HG03520 (cell line): Measurements from ENCODE around the gene PHACTR3.
"Not testable (repeated sequence)": the region's sequence is repeated elsewhere in the genome, so short reads cannot be mapped to it uniquely, and the experiment has no call there.

Source experiments
- ATAC-seq: cut with Tn5 transposase; IDR thresholded peaks from one replicate; pipeline ENCODE4 v1.9.1; 2021; ENCODE audit warnings: mild to moderate bottlenecking, moderate library complexity; ENCODE audit not compliant: unreplicated experiment

The PHACTR3 gene

GRCh38 chr20:59603781-59604541, at the start of gene PHACTR3:
PHACTR3 (plus strand) TSS chr20:59604540; CDS start chr20:59605015, 475 bp downstream.
- no peak for ATAC-seq

GRCh38 chr20:59557733-59558529, 46.4 kb upstream of the PHACTR3 start:
- not testable (repeated sequence) for ATAC-seq

DNA sequence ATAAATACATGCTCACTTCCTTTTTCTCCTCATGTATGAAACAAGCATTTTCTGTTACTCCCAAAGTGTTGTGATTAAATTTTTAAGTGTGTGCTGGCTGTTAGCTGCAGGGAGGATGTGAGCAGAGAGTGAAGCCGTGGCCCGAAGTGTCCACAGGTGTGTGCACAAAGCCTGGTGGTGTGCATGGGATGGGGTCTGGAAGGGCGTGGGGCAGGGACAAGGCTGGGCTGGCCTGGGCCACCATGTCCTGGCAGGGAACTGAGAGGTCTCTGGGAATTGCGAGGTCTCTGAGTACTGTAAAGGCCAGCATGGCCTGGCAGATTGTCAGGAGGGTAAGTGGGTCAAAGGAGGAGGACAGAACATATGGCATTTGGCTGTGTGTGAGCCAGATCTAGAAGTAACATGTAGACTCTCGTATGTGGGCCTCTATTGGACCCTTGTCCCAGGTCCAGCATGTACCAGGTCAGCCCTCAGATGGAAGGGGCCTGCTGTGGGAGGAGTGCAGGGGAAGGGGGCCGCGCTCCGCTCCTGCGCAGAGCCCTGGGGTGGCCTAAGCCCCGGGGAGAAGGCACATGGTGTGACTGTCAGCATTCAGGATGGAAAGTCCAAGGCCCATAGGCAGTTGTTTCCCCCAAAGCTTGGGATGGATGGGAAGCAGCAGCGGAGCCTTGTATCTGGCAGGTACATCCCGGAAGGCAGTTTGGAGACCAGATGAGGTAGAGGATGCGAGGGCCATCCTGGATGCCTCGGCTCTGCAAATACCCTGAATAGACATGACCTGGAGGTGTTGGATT, 45.1 kb upstream of the PHACTR3 start:
- no peak for ATAC-seq

- ATAC-seq = no peak
These were observed 44.5 kb upstream of the PHACTR3 start for GRCh38 chr20:59559863-59560262.

- ATAC-seq = no peak
These were observed 43.6 kb upstream of the PHACTR3 start for GRCh38 chr20:59560588-59561227.

DNA sequence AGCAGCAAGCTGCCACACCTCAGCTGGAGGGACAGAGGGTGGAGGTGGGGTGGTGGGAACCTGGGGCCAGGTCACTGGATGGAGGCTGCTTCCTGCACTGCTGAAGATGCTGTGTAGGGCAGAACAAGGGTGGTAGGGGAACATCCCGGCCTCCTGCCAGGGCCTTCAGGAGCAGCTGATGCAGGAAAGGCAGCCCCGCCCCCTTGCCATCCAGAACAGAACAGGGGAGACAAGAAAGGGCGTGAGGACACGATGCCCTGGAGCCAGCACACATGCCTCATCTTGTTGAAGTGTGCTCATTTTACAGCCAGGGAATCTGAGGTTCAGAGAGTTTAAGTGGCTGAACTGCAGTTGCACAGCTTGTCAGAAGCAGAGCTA, 43.1 kb upstream of the PHACTR3 start:
- no peak for ATAC-seq

DNA sequence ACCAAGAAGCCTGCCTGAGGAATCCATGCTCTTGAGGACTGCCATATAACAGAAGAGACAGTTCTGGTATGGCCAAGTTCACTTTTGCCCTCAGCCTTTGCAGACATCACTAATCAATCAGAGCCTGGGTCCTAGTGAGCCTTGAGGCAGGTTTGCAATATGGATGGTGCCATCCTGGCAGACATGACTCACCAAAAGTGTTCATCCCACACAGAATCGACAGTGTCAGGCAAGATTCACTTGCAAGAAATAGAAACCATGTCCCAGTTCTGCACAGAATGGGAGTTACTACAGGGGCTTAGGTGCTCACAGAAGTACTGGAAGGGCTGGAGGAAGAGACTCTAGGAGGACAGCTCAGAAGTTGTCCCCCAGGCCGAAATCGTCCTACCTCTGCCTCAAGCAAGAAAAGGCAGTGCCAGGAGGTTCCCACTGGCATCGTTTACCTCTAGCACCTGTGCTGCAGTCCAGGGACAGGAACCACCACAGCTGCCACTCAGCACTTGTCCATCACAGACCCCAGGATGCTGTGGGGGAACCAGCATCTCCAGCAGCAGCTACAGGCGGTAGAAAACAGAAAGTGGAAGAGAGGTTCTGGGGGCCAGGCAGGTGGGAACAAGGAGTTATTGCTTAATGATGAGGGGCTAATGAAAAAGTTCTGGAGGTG, 42.6 kb upstream of the PHACTR3 start:
- no peak for ATAC-seq

DNA sequence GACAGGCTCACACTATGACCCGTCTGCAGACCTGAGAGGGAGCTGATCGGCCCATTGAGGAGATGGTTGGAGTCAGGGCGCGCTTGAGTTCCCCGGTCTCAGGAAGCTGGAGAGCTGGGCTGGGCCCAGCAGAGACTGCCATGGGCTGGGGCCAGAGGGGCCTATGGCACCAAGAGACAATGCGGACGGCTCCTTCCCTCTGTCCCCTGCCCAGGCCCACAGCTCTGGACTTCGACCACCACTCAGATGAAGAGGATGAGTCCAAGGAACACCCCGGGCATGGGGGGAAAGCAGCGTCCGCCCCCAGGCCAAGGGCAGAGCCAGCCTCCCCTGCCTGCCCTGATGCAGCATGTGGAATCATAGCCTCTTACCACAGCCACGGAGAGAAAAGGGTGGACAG, 40.2 kb upstream of the PHACTR3 start:
- ATAC-seq = no peak

- ATAC-seq = no peak
These were observed 39.4 kb upstream of the PHACTR3 start for GRCh38 chr20:59564943-59565342.

- no peak for ATAC-seq
These were observed 38.4 kb upstream of the PHACTR3 start for GRCh38 chr20:59565768-59566461.

DNA sequence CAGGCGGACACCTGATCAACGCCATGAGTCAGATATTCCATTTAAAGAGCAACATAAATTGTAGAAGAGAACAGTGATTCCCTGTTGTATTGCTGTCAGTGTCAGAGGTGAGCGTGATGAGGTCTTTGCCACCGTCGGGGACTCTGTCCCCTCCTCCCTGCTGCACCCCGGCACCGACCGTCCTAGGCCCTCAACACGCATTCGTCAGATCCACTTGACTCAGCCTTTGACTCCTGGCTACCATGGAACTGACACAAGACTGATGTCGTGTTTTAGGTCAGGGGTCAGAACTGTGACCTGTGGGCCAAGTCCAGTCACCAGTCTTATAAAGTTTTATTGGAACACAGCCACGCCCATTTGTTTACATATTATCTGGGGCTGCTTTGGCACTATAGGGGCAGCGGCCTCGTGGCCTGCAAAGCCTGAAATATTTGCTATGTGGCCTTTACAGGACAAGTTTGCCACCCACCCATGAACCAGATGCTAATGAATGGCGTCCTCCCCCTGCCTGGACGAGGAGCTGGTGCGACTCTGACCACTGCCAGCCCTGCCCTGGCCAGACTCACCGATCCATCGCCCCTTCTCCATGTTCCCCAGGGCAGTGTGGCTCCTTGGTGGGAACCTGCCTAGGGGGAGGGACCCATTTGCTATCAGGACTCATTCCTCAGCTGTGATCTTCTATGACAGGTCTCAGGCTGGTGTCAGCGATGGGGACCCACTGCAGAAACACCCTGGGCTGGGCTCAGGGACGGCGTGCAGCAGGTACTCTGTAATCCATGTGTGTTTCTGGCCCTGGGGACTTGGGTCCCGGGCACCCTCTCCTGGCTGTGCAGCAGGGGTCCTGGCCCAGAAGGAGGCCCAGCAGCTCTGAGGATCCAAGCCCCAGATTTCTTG, 37.5 kb upstream of the PHACTR3 start:
- no peak for ATAC-seq

DNA sequence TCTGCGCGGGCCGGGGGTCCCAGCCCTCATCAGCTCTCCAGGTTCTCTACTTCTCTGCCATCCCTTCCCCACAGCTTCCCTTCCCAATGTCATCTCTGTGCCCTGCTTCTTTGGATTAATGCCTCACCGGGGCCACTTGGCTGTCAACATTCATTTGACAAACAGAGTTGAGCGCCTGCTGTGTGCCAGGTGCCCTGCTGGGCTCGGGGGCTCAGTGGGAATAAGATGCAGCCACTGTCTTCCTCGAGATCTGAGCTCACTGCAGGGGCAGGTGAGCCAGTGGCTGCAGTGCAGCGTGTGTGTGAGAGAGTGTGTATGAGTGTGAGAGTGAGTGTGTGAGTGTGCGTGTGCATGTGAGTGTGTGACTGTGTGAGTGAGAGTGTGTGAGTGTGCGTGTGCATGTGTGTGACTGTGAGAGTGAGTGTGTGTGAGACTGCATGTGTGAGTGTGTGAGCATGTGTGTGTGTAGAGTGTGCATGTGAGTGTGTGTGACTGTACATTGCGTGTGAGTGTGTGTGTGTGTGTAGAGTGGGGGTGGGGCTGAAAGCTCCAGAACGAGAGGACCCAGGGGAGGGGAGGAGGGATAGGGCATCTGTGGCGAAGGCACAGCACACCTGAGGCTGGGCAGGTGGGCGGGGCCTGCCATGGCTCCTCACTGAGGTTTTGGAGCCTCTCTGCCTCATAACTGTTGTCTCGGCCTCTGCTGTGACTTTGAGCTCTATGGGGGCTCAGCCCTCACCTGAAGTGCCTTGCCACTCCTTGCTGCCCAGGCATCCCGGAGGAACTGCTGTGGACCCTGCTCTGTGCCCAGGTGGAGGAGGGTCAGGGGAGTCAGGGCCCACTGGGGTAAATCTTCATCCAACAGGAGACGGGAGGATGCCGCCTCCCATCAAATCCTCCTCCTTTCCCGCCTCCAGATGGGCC, 36.5 kb upstream of the PHACTR3 start:
- ATAC-seq = no peak

DNA sequence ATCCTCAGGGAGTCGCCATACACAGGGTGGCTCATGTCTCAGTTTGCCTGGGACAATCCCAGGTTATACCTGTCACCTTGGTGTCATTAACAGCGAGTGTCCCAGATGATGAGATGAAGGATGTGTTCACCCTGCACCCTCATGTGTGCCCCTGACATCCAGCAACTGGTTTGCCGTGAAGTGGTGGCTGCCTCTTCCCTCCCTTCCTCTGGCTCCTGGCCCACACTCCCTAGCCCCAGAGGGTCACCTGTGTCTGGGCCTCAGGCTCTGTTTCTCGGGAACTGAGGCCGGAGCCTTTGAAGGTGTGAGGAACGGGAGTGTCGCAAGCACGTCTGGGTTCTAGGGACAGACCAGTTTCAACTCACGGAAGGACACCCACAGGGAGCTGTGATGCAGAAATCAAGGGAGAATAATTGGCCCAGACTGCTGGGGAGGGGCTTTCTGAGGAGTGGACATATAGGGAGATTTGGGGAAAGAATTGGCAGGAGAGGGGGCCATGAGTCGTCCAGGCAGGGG, 35.8 kb upstream of the PHACTR3 start:
- no peak for ATAC-seq

DNA sequence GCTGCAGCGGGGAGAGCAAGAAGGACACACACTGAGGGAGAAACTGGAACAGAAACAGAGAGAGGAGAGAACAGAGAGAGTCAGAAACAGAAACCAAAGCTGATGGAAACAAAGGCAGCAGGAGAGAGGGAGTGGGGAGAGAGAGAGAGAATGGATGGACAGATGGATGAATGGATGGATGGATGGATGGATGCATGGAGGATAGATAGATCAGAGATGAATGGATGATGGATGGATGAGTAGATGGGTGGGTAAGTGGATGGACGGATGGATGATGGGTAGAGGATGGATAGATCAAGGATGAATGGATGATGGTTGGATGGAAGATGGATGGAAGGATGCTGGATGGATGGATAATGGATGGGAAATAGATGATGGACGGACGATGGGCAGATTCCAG, 35.0 kb upstream of the PHACTR3 start:
- no peak for ATAC-seq

DNA sequence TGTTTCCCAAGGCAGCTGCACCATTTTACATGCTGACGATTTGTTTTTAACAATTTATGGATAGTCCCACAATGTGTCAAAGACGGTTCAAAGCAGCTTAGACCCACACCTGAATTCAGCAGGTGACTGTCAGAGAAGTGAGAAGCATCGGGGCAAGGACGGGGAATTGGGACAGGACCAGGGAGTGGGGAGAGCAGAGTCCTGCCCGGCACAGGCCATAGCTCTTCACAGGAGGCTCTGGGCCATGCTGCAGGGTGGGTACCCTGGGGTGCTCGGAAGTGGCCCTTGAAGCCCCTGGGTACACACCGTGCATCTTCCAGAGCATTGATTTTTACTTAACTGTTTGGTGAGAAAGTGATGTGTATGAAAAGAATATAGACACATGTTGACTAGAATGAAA, 33.2 kb upstream of the PHACTR3 start:
- no peak for ATAC-seq

- peak; percentile 72 for ATAC-seq
These were observed 32.6 kb upstream of the PHACTR3 start for GRCh38 chr20:59571551-59572314.

DNA sequence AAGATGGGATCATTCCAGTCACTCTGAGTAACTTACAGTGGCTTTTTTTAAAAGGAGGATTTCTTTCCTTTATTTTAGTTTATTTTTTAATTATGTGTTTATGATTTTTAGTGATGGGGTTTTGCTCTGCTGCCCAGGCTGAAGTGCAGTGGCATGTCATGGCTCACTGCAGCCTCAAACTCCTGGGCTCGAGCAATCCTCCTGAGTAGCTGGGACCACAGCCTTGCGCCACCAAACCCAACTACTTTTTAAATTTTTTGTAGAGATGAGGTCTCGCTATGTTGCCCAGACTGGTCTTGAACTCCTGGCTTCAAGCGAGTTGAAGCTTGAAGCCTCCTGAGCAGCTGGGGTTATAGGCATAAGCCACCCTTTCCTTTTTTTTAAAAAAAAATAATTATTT, 31.8 kb upstream of the PHACTR3 start:
- no peak for ATAC-seq
